Gastrocnemius medialis (tissue), 4 donors: ENCODE data around the gene ZMYND8. TPM values are rescaled to one million over a fixed set of nuclear protein-coding genes. Genes with fewer than 3 reads are reported as not detected.

Source experiments
- ATAC-seq, 2 donors: fragments of 150-250 bp; one replicate each; pipeline ENCODE4 v1.9.1; 2016
- DNase-seq, 2 donors: peaks; one replicate each; pipeline ENCODE4 v3.0.0-alpha.2; 2019
- H3K27ac ChIP-seq, 4 donors: fragments of 200-600 bp; sonication (generic); 1 replicate in 1 of 4; 2 replicates in 3 of 4; pipeline ENCODE4 v1.5.1; 2016 to 2018; ENCODE audit warnings: mild to moderate bottlenecking in 2 of 4, moderate library complexity in 1 of 4
- H3K27me3 ChIP-seq, 3 donors: fragments of 200-600 bp; sonication (generic) in 2 of 3; 1 replicate in 1 of 3; 2 replicates in 2 of 3; pipeline versions ENCODE4 v1.5.1 to v1.6.0; 2016 to 2019; ENCODE audit warnings: mild to moderate bottlenecking in 1 of 3, moderate library complexity in 1 of 3
- H3K36me3 ChIP-seq, 2 donors: fragments of 200-600 bp; sonication (generic) in 1 of 2; one replicate each; pipeline ENCODE4 v1.5.1; 2017 to 2018
- H3K4me1 ChIP-seq, 2 donors: fragments of 200-600 bp; sonication (generic) in 1 of 2; one replicate each; pipeline ENCODE4 v1.5.1; 2016 to 2017; ENCODE audit warnings: mild to moderate bottlenecking in 2 of 2
- H3K4me3 ChIP-seq, 4 donors: fragments of 200-600 bp; sonication (generic) in 3 of 4; 1 replicate in 1 of 4; 2 replicates in 3 of 4; pipeline ENCODE4 v1.5.1; 2016 to 2019; ENCODE audit warnings: mild to moderate bottlenecking in 2 of 4
- H3K9me3 ChIP-seq, 3 donors: fragments of 200-600 bp; sonication (generic) in 2 of 3; 1 replicate in 1 of 3; 2 replicates in 2 of 3; pipeline ENCODE4 v1.5.1; 2016 to 2019
- POLR2A ChIP-seq, 2 donors: fragments of 450-650 bp; IDR thresholded peaks; one replicate each; pipeline ENCODE4 v1.6.1; 2017; ENCODE audit warnings: antibody characterized with exemption in 2 of 2, mild to moderate bottlenecking in 2 of 2, moderate library complexity in 2 of 2
- in situ Hi-C, 4 donors: fragments of 200-750 bp; cut with MboI; loops; one replicate each; pipeline versions ENCODE4 v1.15.0 to v1.8.0; 2017; ENCODE audit warnings: low sequenced_read_pairs in 4 of 4
- intact Hi-C: fragments of 100-400 bp; cut with DNase I; formaldehyde crosslinking; loops from one replicate; pipeline ENCODE4 v1.15.1; 2023; ENCODE audit warnings: low total_unique reads
- total RNA-seq, 4 donors: library from RNA; depleted of rRNA; stranded (reverse); fragments of >200 nt; gene quantifications; one replicate each; pipeline versions ENCODE4 v1.1.0 to v1.2.3, GENCODE V29; 2016
- TF ChIP-seq, protein P1 (sequence below), 5 experiments: fragments of 450-650 bp in 3 of 5; fragments of 200-600 bp in 2 of 5; sonication (generic) in 2 of 5; IDR thresholded peaks in 4 of 5; conservative IDR thresholded peaks in 1 of 5; 1 replicate in 4 of 5; 2 replicates in 1 of 5; pipeline ENCODE4 v1.5.1; 2016 to 2019; ENCODE audit warnings: antibody characterized with exemption in 5 of 5, mild to moderate bottlenecking in 3 of 5, moderate library complexity in 3 of 5

ZMYND8 gene
- total RNA-seq, 4 donors from 2014 or later: 15.1 to 32.2 (median 19.7) TPM

- DNase-seq (no peak), ATAC-seq (no peak)
- no peaks in the 10 kb centered on the region for H3K4me1 ChIP-seq
- no peaks in the 10 kb centered on the region for H3K27me3 ChIP-seq
- intact Hi-C loops (no loop called here), in situ Hi-C loops (no loop called here)
- no peak overlapping the region for H3K4me3 ChIP-seq
- no peak overlapping the region for H3K27ac ChIP-seq
- H3K9me3 ChIP-seq: no peaks in the 10 kb centered on the region
- TF ChIP-seq, protein P1, sequence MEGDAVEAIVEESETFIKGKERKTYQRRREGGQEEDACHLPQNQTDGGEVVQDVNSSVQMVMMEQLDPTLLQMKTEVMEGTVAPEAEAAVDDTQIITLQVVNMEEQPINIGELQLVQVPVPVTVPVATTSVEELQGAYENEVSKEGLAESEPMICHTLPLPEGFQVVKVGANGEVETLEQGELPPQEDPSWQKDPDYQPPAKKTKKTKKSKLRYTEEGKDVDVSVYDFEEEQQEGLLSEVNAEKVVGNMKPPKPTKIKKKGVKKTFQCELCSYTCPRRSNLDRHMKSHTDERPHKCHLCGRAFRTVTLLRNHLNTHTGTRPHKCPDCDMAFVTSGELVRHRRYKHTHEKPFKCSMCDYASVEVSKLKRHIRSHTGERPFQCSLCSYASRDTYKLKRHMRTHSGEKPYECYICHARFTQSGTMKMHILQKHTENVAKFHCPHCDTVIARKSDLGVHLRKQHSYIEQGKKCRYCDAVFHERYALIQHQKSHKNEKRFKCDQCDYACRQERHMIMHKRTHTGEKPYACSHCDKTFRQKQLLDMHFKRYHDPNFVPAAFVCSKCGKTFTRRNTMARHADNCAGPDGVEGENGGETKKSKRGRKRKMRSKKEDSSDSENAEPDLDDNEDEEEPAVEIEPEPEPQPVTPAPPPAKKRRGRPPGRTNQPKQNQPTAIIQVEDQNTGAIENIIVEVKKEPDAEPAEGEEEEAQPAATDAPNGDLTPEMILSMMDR (IDR thresholded peaks at IDR 0.05 in 4 of 5, conservative IDR thresholded peaks at IDR 0.05 in 1 of 5): no peak
- no peak for TF ChIP-seq POLR2A (IDR thresholded peaks at IDR 0.05)
- H3K36me3 ChIP-seq: peaks cover 0 to 79% of the 10 kb centered on the region in 2 donors
Observed at GRCh38 chr20:47222468-47223119, 133.9 kb downstream of the ZMYND8 start.

- in situ Hi-C loops: no loop called here
- Histone ChIP-seq H3K27me3 (no peaks in the 10 kb centered on the region), H3K36me3 (peaks cover 0 to 65% of the 10 kb centered on the region in 2 donors), H3K9me3 (no peaks in the 10 kb centered on the region), H3K4me1 (no peaks in the 10 kb centered on the region), H3K27ac (no peak overlapping the region), H3K4me3 (no peak overlapping the region)
- intact Hi-C loops: no loop called here
- TF ChIP-seq POLR2A (IDR thresholded peaks at IDR 0.05): no peak
- TF ChIP-seq, protein P1 (IDR thresholded peaks at IDR 0.05 in 4 of 5, conservative IDR thresholded peaks at IDR 0.05 in 1 of 5): no peak
- no peak for ATAC-seq
- no peak for DNase-seq
Observed at GRCh38 chr20:47221036-47221625, 135.4 kb downstream of the ZMYND8 start.

- H3K9me3 ChIP-seq: no peaks in the 10 kb centered on the region
- H3K27ac ChIP-seq: no peak overlapping the region
- in situ Hi-C loops: no loop called here
- DNase-seq (no peak), ATAC-seq (no peak)
- H3K4me3 ChIP-seq: no peak overlapping the region
- TF ChIP-seq, protein P1 (IDR thresholded peaks at IDR 0.05 in 4 of 5, conservative IDR thresholded peaks at IDR 0.05 in 1 of 5): peak in 2 of 5 experiments; percentile 16 to 52
- no peak for TF ChIP-seq POLR2A (IDR thresholded peaks at IDR 0.05)
- intact Hi-C loops: no loop called here
- peaks cover 0 to 67% of the 10 kb centered on the region in 2 donors for H3K36me3 ChIP-seq
- H3K4me1 ChIP-seq: no peaks in the 10 kb centered on the region
- H3K27me3 ChIP-seq: no peaks in the 10 kb centered on the region
Observed at GRCh38 chr20:47220161-47220582, 136.3 kb downstream of the ZMYND8 start.

- DNase-seq: no peak
- no peak overlapping the region for H3K4me3 ChIP-seq
- TF ChIP-seq, protein P1 (IDR thresholded peaks at IDR 0.05 in 4 of 5, conservative IDR thresholded peaks at IDR 0.05 in 1 of 5): no peak
- no peak for TF ChIP-seq POLR2A (IDR thresholded peaks at IDR 0.05)
- H3K36me3 ChIP-seq: peaks cover 0 to 66% of the 10 kb centered on the region in 2 donors
- H3K27me3 ChIP-seq: no peaks in the 10 kb centered on the region
- no peak for ATAC-seq
- no peaks in the 10 kb centered on the region for H3K9me3 ChIP-seq
- H3K27ac ChIP-seq: no peak overlapping the region
- H3K4me1 ChIP-seq: no peaks in the 10 kb centered on the region
- in situ Hi-C loops: no loop called here
- intact Hi-C loops: no loop called here
Observed at GRCh38 chr20:47217482-47218446, 138.7 kb downstream of the ZMYND8 start.
